KMS-11 (cell line): Measurements from ENCODE around the gene LY6G6F.

Experiments used
- H2AFZ ChIP-seq: fragments of 200-600 bp; sonication (generic); 2 replicates; pipeline ENCODE4 v1.6.1; 2016; ENCODE audit warnings: antibody characterized with exemption, mixed run types, low read depth
- H3K27ac ChIP-seq: fragments of 200-600 bp; sonication (generic); 2 replicates; pipeline ENCODE4 v1.6.1; 2016; ENCODE audit warnings: mild to moderate bottlenecking, mixed run types
- H3K27me3 ChIP-seq: fragments of 200-600 bp; sonication (generic); 2 replicates; pipeline ENCODE4 v1.6.1; 2017; ENCODE audit warnings: mild to moderate bottlenecking, low read depth, mixed run types, moderate library complexity; ENCODE audit not compliant: insufficient read depth
- H3K36me3 ChIP-seq: fragments of 200-600 bp; sonication (generic); 2 replicates; pipeline ENCODE4 v1.6.1; 2017; ENCODE audit warnings: mild to moderate bottlenecking, mixed run types; ENCODE audit not compliant: insufficient read depth
- H3K4me1 ChIP-seq: fragments of 200-600 bp; sonication (generic); 2 replicates; pipeline ENCODE4 v1.6.1; 2016; ENCODE audit warnings: mild to moderate bottlenecking, low read depth, mixed run types; ENCODE audit not compliant: poor library complexity, severe bottlenecking
- H3K4me2 ChIP-seq: fragments of 200-600 bp; sonication (generic); 2 replicates; pipeline ENCODE4 v1.7.0; 2016; ENCODE audit warnings: mild to moderate bottlenecking, mixed run types
- H3K4me3 ChIP-seq: fragments of 200-600 bp; sonication (generic); IDR thresholded peaks from 2 replicates; pipeline ENCODE4 v1.6.1; 2017; ENCODE audit warnings: low read depth, low read length, mixed read lengths; ENCODE audit not compliant: insufficient read depth
- H3K79me2 ChIP-seq: fragments of 200-600 bp; sonication (generic); 2 replicates; pipeline ENCODE4 v1.6.1; 2016; ENCODE audit warnings: low read depth, mixed run types; ENCODE audit not compliant: insufficient read depth
- H3K9ac ChIP-seq: fragments of 200-600 bp; sonication (generic); 2 replicates; pipeline ENCODE4 v1.6.1; 2016; ENCODE audit warnings: mild to moderate bottlenecking, mixed run types
- H4K20me1 ChIP-seq: fragments of 200-600 bp; sonication (generic); 2 replicates; pipeline ENCODE4 v1.6.1; 2016; ENCODE audit warnings: mild to moderate bottlenecking, mixed run types; ENCODE audit not compliant: insufficient read depth
- CTCF ChIP-seq: fragments of 200-600 bp; sonication (generic); conservative IDR thresholded peaks from 2 replicates; pipeline ENCODE4 v1.6.1; 2017; ENCODE audit warnings: low read depth, mild to moderate bottlenecking, antibody characterized with exemption, low read length, moderate library complexity, mixed read lengths

Gene LY6G6F

DNA sequence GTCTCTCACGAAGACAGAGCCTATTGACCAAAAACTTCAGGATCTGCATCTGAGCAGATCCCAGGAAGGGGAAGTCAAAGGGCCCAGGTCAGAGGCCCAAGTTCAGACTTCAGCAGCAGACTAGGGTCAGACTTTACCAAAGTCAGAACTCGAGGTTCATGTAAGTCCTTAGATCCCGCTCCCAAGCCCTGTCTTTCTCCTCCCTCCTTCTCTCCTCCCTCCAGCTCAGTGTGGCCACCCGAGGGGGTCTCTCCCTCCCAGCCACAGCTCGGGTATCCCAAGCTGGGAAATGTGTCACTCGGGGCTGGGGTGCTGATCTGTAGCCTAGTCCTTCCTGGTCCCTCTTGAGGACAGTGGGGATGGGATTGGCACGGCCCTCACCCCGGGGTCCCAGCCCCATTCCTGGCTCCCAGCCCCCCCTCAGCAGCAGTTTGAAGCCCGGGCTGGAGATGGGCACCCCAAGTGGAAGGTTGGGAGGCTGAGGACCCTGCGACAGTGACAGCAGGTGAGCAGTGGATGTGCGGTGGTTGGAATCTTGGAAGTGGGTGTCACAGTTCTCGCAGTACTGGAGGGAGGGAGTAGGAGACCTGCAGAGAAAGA lies 44.4 kb upstream of the LY6G6F start:
- H4K20me1 ChIP-seq: no peaks in the 10 kb centered on the region
- no peak overlapping the region for H3K9ac ChIP-seq
- no peak overlapping the region; the same call in 1 of the 2 replicates for H3K27ac ChIP-seq
- no peak for TF ChIP-seq CTCF
- peaks cover 47% of the 10 kb centered on the region for H3K79me2 ChIP-seq
- H3K4me2 ChIP-seq: no peak overlapping the region
- no peaks in the 10 kb centered on the region for H3K27me3 ChIP-seq
- no peak overlapping the region for H3K4me3 ChIP-seq
- H3K4me1 ChIP-seq: peaks cover 51% of the 10 kb centered on the region
- no peaks in the 10 kb centered on the region; the same call in 1 of the 2 replicates for H3K36me3 ChIP-seq
- no peak overlapping the region for H2AFZ ChIP-seq

GRCh38 chr6:31663126-31663960 lies 43.3 kb upstream of the LY6G6F start:
- peak overlapping the region; percentile 97 for H3K4me2 ChIP-seq
- H3K9ac ChIP-seq: no peak overlapping the region; the same call in 1 of the 2 replicates
- H3K4me3 ChIP-seq: no peak overlapping the region
- no peak overlapping the region for H3K27ac ChIP-seq
- H3K36me3 ChIP-seq: peaks cover 4% of the 10 kb centered on the region; the same call in 1 of the 2 replicates
- peaks cover 57% of the 10 kb centered on the region for H3K79me2 ChIP-seq
- H3K4me1 ChIP-seq: peaks cover 55% of the 10 kb centered on the region
- no peaks in the 10 kb centered on the region for H3K27me3 ChIP-seq
- no peak for TF ChIP-seq CTCF
- H4K20me1 ChIP-seq: no peaks in the 10 kb centered on the region
- no peak overlapping the region for H2AFZ ChIP-seq

DNA sequence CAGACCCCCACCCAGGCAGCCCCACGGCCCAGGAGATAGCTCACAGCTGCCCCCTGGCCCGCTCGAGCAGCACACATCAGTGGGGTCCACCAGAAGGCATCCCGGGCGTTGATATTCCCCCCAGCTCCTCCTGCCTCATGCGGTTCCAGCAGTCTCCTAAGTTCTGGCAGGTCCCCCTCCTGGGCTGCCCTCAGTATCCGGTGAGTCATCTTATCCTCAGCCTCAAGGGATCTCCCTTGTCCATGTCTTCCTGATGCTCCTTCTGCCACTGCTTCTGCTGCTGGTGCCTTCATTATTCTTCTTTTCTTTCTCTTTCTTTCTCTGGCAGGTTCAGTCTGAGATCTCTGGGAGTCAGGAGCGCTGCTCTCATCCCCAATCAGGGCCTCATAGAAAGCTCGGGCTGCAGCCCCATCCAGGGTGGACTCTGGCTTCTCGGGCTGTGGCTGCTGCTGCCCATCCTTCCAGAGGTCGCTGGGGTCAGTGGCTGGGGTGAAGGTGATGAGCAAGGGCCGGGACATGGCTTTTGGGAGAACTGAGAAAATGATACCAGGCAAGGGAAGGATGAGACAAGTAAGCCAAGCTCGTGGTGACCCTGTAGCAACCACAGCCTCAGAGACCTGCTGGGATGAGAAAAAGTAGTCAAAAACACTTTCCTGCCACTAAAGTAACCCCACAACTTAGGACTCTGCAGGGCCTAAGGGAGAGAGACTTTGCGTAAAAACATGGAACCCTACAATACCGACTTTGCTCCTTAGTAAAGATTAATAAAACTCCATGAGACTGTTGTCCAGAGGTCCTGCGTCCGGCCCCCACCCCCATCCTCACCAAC lies 42.5 kb upstream of the LY6G6F start:
- H3K36me3 ChIP-seq: peaks cover 4% of the 10 kb centered on the region; the same call in 1 of the 2 replicates
- H4K20me1 ChIP-seq: no peaks in the 10 kb centered on the region
- TF ChIP-seq CTCF: no peak
- H2AFZ ChIP-seq: peak overlapping the region; percentile 27; the same call in 1 of the 2 replicates
- no peaks in the 10 kb centered on the region for H3K27me3 ChIP-seq
- peaks cover 54% of the 10 kb centered on the region for H3K79me2 ChIP-seq
- peak overlapping the region; percentile 54 for H3K4me3 ChIP-seq
- H3K4me2 ChIP-seq: peak overlapping the region; percentile 97
- H3K9ac ChIP-seq: peak overlapping the region; percentile 89; the same call in 1 of the 2 replicates
- H3K27ac ChIP-seq: peak overlapping the region; percentile 98
- peaks cover 52% of the 10 kb centered on the region for H3K4me1 ChIP-seq

DNA sequence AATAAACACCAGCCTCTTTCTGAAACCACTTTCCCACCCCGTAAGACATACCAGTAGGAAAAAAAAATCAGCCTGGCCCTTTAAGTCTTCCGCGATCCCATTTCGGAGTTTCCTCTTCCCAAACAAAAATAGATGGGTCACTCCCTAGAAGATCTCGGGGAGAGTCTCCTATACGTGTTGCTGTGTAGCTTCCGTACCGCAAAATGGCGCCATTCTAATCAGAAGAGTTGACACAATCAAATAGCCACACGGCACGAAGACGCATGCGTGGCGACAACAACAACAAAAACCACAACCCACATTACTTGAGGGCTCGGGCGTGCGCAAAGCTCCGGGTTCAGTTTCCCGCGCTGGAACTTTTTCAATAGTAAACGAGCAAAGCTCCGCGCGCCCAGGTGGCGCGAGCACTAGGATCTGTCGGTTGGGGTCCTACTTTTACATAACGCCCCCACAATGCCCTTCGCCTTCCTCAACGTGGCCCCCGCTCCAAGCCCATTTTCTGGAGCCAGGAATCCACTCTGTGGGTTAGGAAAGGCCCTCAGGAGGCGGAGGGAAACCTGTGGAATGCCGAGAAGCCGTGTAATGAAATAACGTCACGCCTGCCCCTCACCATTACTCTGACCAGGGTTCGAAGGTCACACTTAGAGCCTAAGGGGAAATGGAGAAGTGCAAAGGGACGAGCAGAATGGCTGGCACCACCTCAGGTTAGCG lies 41.7 kb upstream of the LY6G6F start, which contains the start of gene GPANK1:
GPANK1 (minus strand) TSS at position 208 of the 711 bp plus-strand sequence. CDS start 519 bp downstream, outside the sequence.
- TF ChIP-seq CTCF: no peak
- H3K4me1 ChIP-seq: peaks cover 44% of the 10 kb centered on the region
- H3K4me3 ChIP-seq: peak within 1 kb of the TSS; percentile 54
- H2AFZ ChIP-seq: peak within 1 kb of the TSS; percentile 27; the same call in 1 of the 2 replicates
- H4K20me1 ChIP-seq: no peaks in the 10 kb centered on the region
- no peaks in the 10 kb centered on the region for H3K27me3 ChIP-seq
- peak within 1 kb of the TSS; percentile 97 for H3K4me2 ChIP-seq
- H3K79me2 ChIP-seq: peaks cover 46% of the 10 kb centered on the region
- peak within 1 kb of the TSS; percentile 89 for H3K9ac ChIP-seq
- H3K36me3 ChIP-seq: peaks cover 4% of the 10 kb centered on the region; the same call in 1 of the 2 replicates
- H3K27ac ChIP-seq: peak within 1 kb of the TSS; percentile 98
